WTC11 (cell line): Measurements from ENCODE around the gene STEAP1. TPM values are rescaled to one million over a fixed set of nuclear protein-coding genes. Genes with fewer than 3 reads are reported as not detected.

ENCODE experiments used
- ATAC-seq: fragments of 200-7000 bp; cut with Tn5 transposase; 2 replicates; pipeline ENCODE4 v1.10.0; 2021; ENCODE audit warnings: mild to moderate bottlenecking, moderate library complexity
- CTCF ChIA-PET: fragments of 300-600 bp; sonication (Branson Sonifier 250); formaldehyde crosslinking; loops from one replicate; lab custom pipeline; 2021; ENCODE audit warnings: antibody characterized with exemption; lab: Charles Lee
- POLR2A ChIA-PET: fragments of 350-600 bp; sonication (Branson Sonifier 250); formaldehyde crosslinking; loops from one replicate; lab custom pipeline; 2021; ENCODE audit warnings: antibody characterized with exemption; lab: Charles Lee
- DNase-seq: peaks from one replicate; pipeline ENCODE4 v3.0.0; 2021; ENCODE audit warnings: low spot score
- H3K27ac Mint-ChIP-seq: 2 replicates; pipeline ENCODE4 v1.8.0; 2021; ENCODE audit warnings: mixed read lengths
- H3K27me3 Mint-ChIP-seq: 2 replicates; pipeline ENCODE4 v1.8.0; 2021; ENCODE audit warnings: low read depth, mild to moderate bottlenecking, moderate library complexity, mixed read lengths
- H3K36me3 Mint-ChIP-seq: 2 replicates; pipeline ENCODE4 v1.8.0; 2021; ENCODE audit warnings: mixed read lengths
- H3K4me1 Mint-ChIP-seq: 2 replicates; pipeline ENCODE4 v1.8.0; 2022; ENCODE audit warnings: mixed read lengths
- H3K4me3 Mint-ChIP-seq: 2 replicates; pipeline ENCODE4 v1.8.0; 2021; ENCODE audit warnings: mild to moderate bottlenecking, moderate library complexity, mixed read lengths
- H3K9me3 Mint-ChIP-seq: 2 replicates; pipeline ENCODE4 v1.8.0; 2021; ENCODE audit warnings: mixed read lengths
- CREB1 ChIP-seq: sonication (generic); formaldehyde crosslinking; IDR thresholded peaks from 2 replicates; pipeline ENCODE4 v1.8.0; 2023; ENCODE audit warnings: mild to moderate bottlenecking, missing genetic modification reagents
- ELF4 ChIP-seq: sonication (generic); formaldehyde crosslinking; IDR thresholded peaks from 2 replicates; pipeline ENCODE4 v1.8.1; 2022; ENCODE audit warnings: low read depth, mild to moderate bottlenecking, moderate library complexity, missing genetic modification reagents
- FOXP1 ChIP-seq: sonication (generic); formaldehyde crosslinking; IDR thresholded peaks from 2 replicates; pipeline ENCODE4 v1.8.0; 2022; ENCODE audit warnings: missing genetic modification reagents, mild to moderate bottlenecking, moderate library complexity, borderline replicate concordance
- GABPB1 ChIP-seq: sonication (generic); formaldehyde crosslinking; IDR thresholded peaks from 2 replicates; pipeline ENCODE4 v1.8.1; 2023; ENCODE audit warnings: mild to moderate bottlenecking, missing genetic modification reagents
- HMGA2 ChIP-seq: fragments of 250-450 bp; sonication (Bioruptor Pico); IDR thresholded peaks from 2 replicates; pipeline ENCODE4 v1.4.0; 2021; ENCODE audit warnings: mild to moderate bottlenecking, moderate library complexity
- OVOL2 ChIP-seq: fragments of 250-450 bp; sonication (Bioruptor Pico); IDR thresholded peaks from 2 replicates; pipeline ENCODE4 v1.9.0; 2021; ENCODE audit warnings: mild to moderate bottlenecking, borderline replicate concordance
- RELA ChIP-seq: sonication (generic); formaldehyde crosslinking; IDR thresholded peaks from 2 replicates; pipeline ENCODE4 v1.8.1; 2022; ENCODE audit warnings: missing genetic modification reagents, mild to moderate bottlenecking, borderline replicate concordance
- SOX15 ChIP-seq: fragments of 250-450 bp; sonication (Bioruptor Pico); IDR thresholded peaks from 2 replicates; pipeline ENCODE4 v1.9.0; 2021; ENCODE audit warnings: mild to moderate bottlenecking
- TCF7 ChIP-seq: sonication (generic); formaldehyde crosslinking; IDR thresholded peaks from 2 replicates; pipeline ENCODE4 v1.8.0; 2022; ENCODE audit warnings: mild to moderate bottlenecking, low read depth, missing genetic modification reagents, moderate library complexity
- TEAD4 ChIP-seq: sonication (generic); formaldehyde crosslinking; IDR thresholded peaks from 2 replicates; pipeline ENCODE4 v1.8.0; 2022; ENCODE audit warnings: mild to moderate bottlenecking, missing genetic modification reagents
- USF1 ChIP-seq: sonication (generic); formaldehyde crosslinking; IDR thresholded peaks from 2 replicates; pipeline ENCODE4 v1.8.0; 2022; ENCODE audit warnings: mild to moderate bottlenecking, missing genetic modification reagents
- ZBTB21 ChIP-seq: sonication (generic); formaldehyde crosslinking; IDR thresholded peaks from 2 replicates; pipeline ENCODE4 v1.8.1; 2023; ENCODE audit warnings: mild to moderate bottlenecking, missing genetic modification reagents, borderline replicate concordance
- ZNF121 ChIP-seq: sonication (generic); formaldehyde crosslinking; IDR thresholded peaks from 2 replicates; pipeline ENCODE4 v1.8.0; 2023; ENCODE audit warnings: missing genetic modification reagents
- total RNA-seq: library from RNA; stranded (reverse); gene quantifications from 3 replicates; pipeline ENCODE4 v1.2.3, GENCODE V29; 2021
- TF ChIP-seq, protein P1 (sequence below): sonication (generic); formaldehyde crosslinking; IDR thresholded peaks from 2 replicates; pipeline ENCODE4 v1.8.1; 2022; ENCODE audit warnings: low read depth, missing genetic modification reagents, borderline replicate concordance
- TF ChIP-seq, protein P2 (sequence below): fragments of 250-450 bp; sonication (Bioruptor Pico); conservative IDR thresholded peaks from 2 replicates; pipeline ENCODE4 v1.9.0; 2021; ENCODE audit warnings: mild to moderate bottlenecking
- TF ChIP-seq, protein P3 (sequence below): sonication (generic); formaldehyde crosslinking; conservative IDR thresholded peaks from 2 replicates; pipeline ENCODE4 v1.8.1; 2022; ENCODE audit warnings: mild to moderate bottlenecking, missing genetic modification reagents
- TF ChIP-seq, protein P4 (sequence below): fragments of 250-450 bp; sonication (Bioruptor Pico); IDR thresholded peaks from 2 replicates; pipeline ENCODE4 v1.9.0; 2021; ENCODE audit warnings: mild to moderate bottlenecking, borderline replicate concordance
- TF ChIP-seq, protein P5 (sequence below): sonication (generic); formaldehyde crosslinking; IDR thresholded peaks from 2 replicates; pipeline ENCODE4 v1.8.0; 2023; ENCODE audit warnings: missing genetic modification reagents, mild to moderate bottlenecking, borderline replicate concordance

Gene STEAP1
- total RNA-seq, 1 experiment from 2014 or later: 2.4 TPM

- Mint-ChIP-seq H3K4me1 (no peaks in the 10 kb centered on the region), H3K9me3 (peaks cover 45% of the 10 kb centered on the region), H3K27ac (no peak overlapping the region), H3K27me3 (peaks cover 4% of the 10 kb centered on the region; the same call in 1 of the 2 replicates), H3K36me3 (peaks cover 20% of the 10 kb centered on the region), H3K4me3 (no peak overlapping the region)
- CTCF ChIA-PET: no interaction called here
- peak; percentile 55; the same call in 1 of the 2 replicates for TF ChIP-seq HMGA2
- TF ChIP-seq TEAD4 (CRISPR knock-in tag): no peak
- TF ChIP-seq, protein P1, sequence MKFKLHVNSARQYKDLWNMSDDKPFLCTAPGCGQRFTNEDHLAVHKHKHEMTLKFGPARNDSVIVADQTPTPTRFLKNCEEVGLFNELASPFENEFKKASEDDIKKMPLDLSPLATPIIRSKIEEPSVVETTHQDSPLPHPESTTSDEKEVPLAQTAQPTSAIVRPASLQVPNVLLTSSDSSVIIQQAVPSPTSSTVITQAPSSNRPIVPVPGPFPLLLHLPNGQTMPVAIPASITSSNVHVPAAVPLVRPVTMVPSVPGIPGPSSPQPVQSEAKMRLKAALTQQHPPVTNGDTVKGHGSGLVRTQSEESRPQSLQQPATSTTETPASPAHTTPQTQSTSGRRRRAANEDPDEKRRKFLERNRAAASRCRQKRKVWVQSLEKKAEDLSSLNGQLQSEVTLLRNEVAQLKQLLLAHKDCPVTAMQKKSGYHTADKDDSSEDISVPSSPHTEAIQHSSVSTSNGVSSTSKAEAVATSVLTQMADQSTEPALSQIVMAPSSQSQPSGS (CRISPR knock-in tag): no peak
- DNase-seq (no peak), ATAC-seq (no peak)
- POLR2A ChIA-PET: no interaction called here
Measured at GRCh38 chr7:90187507-90188050, 33.3 kb downstream of the STEAP1 start.

- ATAC-seq (no peak), DNase-seq (no peak)
- ChIA-PET POLR2A (no interaction called here), CTCF (no interaction called here)
- Mint-ChIP-seq H3K4me1 (no peaks in the 10 kb centered on the region), H3K27ac (no peak overlapping the region), H3K27me3 (peaks cover 4% of the 10 kb centered on the region; the same call in 1 of the 2 replicates), H3K36me3 (peaks cover 26% of the 10 kb centered on the region), H3K9me3 (peaks cover 52% of the 10 kb centered on the region), H3K4me3 (no peak overlapping the region)
- TF ChIP-seq, protein P2, sequence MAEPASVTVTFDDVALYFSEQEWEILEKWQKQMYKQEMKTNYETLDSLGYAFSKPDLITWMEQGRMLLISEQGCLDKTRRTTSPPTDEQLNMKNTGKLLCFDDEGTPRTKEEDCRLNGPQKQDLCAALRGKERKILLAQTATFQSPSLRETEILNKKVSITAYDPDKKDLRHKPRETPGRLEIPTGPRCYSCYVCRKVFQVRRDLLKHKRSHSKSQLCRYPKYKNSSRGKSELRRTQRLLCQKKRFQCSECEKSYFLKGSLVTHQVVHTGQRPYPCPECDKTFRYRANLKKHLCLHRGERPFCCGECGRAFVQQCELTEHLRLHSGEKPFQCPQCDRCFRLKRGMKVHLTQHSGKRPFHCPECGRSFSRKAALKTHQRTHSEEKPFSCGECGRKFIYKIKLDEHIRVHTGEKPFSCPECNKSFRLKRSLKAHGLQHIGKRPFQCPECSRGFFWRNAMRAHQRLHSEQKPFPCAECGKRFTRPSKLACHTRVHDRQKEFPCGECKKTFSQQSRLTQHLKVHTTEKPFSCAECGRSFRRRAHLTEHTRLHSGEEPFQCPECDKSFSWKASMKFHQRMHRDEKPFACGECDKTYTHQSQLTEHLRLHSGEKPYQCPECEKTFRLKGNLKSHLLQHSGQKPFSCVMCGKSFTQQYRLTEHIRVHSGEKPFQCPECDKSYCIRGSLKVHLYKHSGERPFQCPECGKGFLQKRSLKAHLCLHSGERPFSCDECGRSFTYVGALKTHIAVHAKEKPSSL: no peak
- TF ChIP-seq SOX15 (CRISPR knock-in tag): no peak
- TF ChIP-seq ZNF121 (CRISPR knock-in tag): no peak
- no peak for TF ChIP-seq FOXP1 (CRISPR knock-in tag)
- no peak for TF ChIP-seq USF1
- no peak for TF ChIP-seq OVOL2 (CRISPR knock-in tag)
Measured at GRCh38 chr7:90188281-90188680, 34.0 kb downstream of the STEAP1 start.

- Mint-ChIP-seq H3K9me3 (peaks cover 55% of the 10 kb centered on the region), H3K27me3 (peaks cover 4% of the 10 kb centered on the region; the same call in 1 of the 2 replicates), H3K27ac (no peak overlapping the region), H3K36me3 (peaks cover 26% of the 10 kb centered on the region), H3K4me3 (no peak overlapping the region), H3K4me1 (no peaks in the 10 kb centered on the region)
- no peak for ATAC-seq
- ChIA-PET CTCF (no interaction called here), POLR2A (no interaction called here)
- DNase-seq: no peak
- TF ChIP-seq, protein P3, sequence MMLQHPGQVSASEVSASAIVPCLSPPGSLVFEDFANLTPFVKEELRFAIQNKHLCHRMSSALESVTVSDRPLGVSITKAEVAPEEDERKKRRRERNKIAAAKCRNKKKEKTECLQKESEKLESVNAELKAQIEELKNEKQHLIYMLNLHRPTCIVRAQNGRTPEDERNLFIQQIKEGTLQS (CRISPR knock-in tag): no peak
- TF ChIP-seq, protein P4, sequence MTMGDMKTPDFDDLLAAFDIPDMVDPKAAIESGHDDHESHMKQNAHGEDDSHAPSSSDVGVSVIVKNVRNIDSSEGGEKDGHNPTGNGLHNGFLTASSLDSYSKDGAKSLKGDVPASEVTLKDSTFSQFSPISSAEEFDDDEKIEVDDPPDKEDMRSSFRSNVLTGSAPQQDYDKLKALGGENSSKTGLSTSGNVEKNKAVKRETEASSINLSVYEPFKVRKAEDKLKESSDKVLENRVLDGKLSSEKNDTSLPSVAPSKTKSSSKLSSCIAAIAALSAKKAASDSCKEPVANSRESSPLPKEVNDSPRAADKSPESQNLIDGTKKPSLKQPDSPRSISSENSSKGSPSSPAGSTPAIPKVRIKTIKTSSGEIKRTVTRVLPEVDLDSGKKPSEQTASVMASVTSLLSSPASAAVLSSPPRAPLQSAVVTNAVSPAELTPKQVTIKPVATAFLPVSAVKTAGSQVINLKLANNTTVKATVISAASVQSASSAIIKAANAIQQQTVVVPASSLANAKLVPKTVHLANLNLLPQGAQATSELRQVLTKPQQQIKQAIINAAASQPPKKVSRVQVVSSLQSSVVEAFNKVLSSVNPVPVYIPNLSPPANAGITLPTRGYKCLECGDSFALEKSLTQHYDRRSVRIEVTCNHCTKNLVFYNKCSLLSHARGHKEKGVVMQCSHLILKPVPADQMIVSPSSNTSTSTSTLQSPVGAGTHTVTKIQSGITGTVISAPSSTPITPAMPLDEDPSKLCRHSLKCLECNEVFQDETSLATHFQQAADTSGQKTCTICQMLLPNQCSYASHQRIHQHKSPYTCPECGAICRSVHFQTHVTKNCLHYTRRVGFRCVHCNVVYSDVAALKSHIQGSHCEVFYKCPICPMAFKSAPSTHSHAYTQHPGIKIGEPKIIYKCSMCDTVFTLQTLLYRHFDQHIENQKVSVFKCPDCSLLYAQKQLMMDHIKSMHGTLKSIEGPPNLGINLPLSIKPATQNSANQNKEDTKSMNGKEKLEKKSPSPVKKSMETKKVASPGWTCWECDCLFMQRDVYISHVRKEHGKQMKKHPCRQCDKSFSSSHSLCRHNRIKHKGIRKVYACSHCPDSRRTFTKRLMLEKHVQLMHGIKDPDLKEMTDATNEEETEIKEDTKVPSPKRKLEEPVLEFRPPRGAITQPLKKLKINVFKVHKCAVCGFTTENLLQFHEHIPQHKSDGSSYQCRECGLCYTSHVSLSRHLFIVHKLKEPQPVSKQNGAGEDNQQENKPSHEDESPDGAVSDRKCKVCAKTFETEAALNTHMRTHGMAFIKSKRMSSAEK: no peak
- TF ChIP-seq ELF4 (CRISPR knock-in tag): no peak
- no peak for TF ChIP-seq ZBTB21
- TF ChIP-seq OVOL2 (CRISPR knock-in tag): no peak
- TF ChIP-seq, protein P5, sequence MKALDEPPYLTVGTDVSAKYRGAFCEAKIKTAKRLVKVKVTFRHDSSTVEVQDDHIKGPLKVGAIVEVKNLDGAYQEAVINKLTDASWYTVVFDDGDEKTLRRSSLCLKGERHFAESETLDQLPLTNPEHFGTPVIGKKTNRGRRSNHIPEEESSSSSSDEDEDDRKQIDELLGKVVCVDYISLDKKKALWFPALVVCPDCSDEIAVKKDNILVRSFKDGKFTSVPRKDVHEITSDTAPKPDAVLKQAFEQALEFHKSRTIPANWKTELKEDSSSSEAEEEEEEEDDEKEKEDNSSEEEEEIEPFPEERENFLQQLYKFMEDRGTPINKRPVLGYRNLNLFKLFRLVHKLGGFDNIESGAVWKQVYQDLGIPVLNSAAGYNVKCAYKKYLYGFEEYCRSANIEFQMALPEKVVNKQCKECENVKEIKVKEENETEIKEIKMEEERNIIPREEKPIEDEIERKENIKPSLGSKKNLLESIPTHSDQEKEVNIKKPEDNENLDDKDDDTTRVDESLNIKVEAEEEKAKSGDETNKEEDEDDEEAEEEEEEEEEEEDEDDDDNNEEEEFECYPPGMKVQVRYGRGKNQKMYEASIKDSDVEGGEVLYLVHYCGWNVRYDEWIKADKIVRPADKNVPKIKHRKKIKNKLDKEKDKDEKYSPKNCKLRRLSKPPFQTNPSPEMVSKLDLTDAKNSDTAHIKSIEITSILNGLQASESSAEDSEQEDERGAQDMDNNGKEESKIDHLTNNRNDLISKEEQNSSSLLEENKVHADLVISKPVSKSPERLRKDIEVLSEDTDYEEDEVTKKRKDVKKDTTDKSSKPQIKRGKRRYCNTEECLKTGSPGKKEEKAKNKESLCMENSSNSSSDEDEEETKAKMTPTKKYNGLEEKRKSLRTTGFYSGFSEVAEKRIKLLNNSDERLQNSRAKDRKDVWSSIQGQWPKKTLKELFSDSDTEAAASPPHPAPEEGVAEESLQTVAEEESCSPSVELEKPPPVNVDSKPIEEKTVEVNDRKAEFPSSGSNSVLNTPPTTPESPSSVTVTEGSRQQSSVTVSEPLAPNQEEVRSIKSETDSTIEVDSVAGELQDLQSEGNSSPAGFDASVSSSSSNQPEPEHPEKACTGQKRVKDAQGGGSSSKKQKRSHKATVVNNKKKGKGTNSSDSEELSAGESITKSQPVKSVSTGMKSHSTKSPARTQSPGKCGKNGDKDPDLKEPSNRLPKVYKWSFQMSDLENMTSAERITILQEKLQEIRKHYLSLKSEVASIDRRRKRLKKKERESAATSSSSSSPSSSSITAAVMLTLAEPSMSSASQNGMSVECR (CRISPR knock-in tag): no peak
- no peak for TF ChIP-seq CREB1 (CRISPR knock-in tag)
- TF ChIP-seq RELA (CRISPR knock-in tag): no peak
- no peak for TF ChIP-seq GABPB1
- TF ChIP-seq TCF7 (CRISPR knock-in tag): no peak
Measured at GRCh38 chr7:90190995-90191394, 36.7 kb downstream of the STEAP1 start.
